ENCODE measurements around the gene IL20RB.
"Not testable (repeated sequence)": the region's sequence is repeated elsewhere in the genome, so short reads cannot be mapped to it uniquely, and the experiment has no call there.

Gene IL20RB

DNA sequence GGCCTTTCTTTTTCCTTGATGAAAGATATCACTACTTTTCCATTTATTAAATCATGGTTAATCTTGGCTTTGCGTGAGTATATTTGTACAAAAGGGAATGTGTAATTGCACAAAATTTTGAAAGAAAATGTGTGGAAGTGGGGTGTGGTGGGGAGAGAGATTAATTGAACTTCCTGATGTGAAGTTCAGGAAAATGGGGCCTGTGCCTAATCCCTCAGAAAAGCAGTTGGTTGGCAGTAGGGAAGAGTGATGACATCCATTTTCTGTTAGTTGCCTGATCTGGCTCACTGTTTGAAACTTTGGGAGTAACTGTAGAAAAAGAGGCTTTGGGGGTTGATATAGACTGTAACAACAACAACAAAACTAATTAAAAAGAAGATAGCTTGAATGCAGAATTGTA is 10.8 kb upstream of the IL20RB start:
- DNase-seq = no peak

DNA sequence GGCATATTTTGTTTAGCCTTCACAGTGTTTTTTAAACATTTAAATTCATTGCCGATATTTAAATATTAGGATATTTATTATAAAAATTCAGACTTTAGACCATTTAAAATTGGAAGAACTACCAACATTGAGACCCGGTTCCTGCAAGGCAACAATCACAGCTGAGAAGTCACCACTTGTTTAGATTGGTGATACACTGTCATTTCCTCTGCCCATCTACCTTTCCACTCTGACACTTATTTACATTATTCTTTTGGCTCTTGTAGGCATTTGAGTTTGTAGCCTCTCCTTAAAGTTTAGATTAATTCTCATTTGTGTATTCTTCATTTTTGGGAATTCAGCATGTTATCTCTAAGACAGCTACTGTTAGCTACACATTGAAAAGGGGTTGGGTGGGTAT is 10.3 kb upstream of the IL20RB start:
- no peak for DNase-seq

DNA sequence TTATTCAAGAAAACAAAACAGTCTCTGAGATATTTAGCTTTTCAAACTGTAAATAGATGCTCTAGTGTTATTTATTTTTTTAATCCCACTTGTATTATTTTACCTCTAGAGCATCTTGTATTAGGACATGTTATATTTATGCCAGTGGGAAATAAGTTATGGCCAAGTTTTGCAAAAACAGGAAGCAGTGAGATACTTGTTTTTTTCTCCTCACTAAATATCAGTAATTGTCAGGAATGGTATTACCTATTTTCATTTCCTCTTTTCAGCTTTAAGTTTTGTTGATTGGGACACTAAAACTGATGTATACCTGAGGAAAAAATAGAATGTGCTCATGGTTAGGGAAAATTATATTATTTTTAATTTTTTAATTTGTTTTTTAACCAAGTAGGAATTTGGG is 8.6 kb upstream of the IL20RB start:
- DNase-seq = no peak

DNA sequence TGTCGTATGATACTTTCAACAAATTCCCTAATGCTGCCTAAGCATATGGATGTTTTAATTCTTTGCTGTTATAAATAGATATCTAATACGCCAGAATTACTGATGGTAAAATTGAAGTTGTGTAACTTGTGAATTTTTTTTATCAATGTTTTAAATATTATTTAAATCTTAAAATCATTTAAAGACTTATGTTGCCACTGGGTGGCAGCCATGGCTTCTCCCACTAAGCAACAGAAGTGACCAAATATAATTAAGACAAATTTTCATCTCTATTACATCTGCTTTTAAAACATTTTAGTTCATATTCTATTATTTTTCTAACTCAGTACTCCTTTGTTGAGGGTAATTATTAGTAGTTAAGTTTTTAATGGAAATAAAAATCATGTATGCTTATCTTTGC is 8.1 kb upstream of the IL20RB start:
- no peak for DNase-seq

DNA sequence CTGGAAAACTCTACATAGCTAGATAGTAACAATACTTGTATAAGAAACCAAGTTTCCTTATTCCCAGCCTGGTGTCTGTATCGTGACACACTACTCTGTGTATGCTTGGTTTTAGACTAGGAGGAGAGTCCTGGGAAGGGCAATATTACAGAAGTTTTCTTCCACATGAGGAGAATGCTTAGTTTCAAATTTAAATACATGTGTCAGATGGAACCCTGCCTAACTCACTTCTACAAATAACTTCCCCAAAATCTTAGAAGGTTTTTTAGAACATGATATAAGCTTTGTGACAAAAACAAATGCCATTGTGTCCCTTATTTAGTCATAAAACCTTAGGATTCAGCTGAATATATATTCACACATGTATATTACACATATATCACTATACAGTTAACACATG is 7.2 kb upstream of the IL20RB start:
- peak in 1 of 2 donors; percentile 50 for DNase-seq

DNA sequence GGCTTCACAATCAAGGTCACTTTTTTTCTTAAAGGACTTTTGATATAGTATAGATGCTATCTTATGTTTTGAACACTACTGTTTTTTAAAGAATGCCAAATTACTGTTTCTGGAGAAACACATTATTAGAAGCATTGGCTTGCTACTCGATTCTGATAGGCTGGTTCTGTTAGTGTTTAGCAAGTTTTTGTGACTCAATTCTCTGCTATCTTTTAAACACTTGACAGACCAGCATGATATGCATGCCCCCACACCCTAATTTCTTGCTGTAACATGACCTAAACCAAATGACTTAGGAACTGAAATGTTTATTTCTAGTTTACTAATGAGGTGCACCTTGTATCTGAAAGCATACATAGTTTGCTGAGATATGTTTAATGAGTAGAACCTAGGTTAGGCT is 5.5 kb upstream of the IL20RB start:
- no peak for DNase-seq

DNA sequence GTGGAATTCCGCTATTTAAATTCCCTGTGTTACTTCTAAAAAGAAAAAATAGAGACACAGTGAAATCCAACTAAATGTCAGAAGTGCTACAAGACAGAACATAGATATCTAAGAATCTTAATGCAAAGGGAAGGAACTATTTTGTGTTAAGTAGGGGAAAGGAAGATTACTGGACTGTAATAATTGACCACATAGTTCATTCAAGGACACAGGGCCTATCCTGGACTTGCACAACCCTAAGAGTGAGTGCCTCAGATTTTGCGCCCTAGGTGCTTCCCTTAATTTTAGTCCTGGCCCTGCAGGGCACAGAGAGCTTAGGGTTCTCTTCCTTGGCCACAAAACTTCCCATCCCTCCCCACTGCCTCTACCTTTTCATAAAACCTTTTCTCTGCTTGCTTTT is 3.5 kb upstream of the IL20RB start:
- DNase-seq = no peak

DNA sequence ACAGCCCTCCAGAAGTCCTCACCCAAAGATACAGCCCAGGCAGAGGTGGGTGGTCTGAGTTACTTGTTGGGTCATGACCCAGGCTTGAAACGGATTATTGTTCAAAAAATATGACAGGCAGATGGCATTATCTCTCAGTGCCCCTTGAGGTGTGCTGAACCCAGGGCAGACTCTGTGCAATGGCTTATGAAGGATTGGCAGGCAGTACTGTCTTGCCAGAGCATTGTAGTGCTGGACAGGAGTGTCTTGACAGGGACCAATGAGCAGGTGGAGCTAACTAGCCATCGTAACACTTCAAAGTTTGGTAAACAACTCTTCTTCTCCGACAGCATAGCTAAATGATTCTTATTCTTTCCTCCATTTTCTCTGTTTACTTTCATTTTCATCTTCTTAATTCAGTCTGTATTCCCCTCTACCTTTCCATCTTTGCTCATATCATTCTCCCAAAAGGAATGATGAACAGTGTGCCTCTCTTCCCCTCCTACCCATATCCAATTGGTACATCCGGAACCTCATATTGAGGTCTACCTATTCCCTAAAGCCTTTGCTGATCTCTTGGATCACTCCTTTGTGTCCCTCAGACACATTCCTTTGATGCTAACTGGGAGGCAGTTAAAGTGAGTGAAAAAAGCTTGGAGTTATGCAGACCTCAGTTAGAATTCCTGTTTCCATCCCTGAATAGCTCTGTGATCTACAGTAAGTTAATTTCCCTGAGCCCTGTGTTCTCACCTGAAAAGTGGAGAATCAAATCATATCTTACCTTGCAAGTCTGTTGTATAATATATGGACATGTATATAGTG is 2.6 kb upstream of the IL20RB start:
- DNase-seq = no peak

DNA sequence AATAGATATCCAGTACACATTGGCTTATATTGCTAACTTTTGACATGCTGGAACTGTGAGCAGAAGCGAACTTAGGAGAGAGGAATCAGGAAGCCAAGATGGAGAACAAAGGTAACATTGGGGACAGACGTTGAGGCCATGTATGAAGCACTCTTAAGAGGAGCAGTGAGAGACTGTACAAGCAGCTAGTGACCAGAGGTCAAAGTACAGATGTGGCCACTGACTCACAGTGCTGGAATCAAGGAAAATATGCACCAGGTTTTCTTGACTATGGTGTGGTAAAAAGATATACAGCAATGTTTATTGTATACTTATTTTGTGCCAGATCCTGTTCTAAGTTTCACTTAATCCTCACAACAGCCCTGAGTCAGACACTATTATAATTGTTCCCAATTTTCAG is 2.0 kb upstream of the IL20RB start:
- no peak for DNase-seq

DNA sequence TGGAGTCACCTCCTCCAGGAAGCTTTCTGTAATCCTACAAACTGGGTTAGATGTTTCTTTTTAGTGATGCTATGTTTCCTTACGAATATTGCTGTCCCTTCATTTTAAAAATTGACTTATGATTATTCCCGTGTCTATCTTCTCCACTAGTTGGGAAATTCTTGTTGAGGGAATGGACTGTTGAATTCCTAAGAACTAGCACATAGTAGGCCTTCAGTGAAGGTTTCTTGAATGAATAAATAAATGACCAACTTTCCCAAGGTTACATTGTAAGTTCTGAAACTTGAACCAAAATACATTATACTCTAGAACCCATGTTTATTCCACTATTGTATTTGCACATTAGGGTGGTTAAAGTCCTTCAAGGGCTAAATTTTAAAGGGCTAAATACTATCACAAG is 812 bp upstream of the IL20RB start:
- DNase-seq = no peak

DNA sequence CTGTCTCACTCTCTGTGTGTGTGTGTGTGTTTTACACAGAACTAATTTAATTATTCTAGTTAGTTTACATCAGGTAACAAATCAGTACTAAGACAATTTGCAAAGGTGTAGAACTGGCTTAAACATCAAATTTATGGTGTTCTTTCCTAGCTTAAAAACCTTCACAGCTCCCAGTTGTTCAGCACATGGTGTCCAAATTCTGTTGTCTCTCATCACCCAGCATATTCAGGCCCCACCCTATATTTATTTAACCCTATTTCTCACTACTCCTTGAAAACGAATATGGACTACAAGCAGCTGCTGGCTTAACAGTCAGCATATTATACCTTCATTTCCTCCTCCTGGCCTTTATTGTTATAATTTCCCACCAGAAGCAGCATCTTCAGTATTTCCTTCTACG is 1.2 kb downstream of the IL20RB start:
- no peak for DNase-seq

DNA sequence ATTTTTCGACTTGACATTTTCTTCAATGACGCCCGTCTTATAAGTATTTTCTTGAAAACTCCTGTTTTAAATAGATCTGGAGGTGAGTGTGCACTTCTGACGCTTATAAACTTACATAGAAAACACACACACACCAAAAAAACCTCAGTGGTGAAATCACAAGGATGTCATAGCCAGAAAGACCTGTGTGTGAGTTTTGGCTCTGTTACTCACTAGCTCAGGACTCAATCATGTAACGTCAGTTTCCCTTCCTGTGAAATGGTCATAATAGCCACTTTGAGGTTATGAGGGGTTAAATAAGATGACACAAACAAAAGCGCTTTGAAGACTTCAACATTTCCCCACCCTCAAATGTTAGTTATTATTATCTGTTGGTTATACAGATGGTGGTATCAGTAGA is 1.8 kb downstream of the IL20RB start:
- no peak for DNase-seq

DNA sequence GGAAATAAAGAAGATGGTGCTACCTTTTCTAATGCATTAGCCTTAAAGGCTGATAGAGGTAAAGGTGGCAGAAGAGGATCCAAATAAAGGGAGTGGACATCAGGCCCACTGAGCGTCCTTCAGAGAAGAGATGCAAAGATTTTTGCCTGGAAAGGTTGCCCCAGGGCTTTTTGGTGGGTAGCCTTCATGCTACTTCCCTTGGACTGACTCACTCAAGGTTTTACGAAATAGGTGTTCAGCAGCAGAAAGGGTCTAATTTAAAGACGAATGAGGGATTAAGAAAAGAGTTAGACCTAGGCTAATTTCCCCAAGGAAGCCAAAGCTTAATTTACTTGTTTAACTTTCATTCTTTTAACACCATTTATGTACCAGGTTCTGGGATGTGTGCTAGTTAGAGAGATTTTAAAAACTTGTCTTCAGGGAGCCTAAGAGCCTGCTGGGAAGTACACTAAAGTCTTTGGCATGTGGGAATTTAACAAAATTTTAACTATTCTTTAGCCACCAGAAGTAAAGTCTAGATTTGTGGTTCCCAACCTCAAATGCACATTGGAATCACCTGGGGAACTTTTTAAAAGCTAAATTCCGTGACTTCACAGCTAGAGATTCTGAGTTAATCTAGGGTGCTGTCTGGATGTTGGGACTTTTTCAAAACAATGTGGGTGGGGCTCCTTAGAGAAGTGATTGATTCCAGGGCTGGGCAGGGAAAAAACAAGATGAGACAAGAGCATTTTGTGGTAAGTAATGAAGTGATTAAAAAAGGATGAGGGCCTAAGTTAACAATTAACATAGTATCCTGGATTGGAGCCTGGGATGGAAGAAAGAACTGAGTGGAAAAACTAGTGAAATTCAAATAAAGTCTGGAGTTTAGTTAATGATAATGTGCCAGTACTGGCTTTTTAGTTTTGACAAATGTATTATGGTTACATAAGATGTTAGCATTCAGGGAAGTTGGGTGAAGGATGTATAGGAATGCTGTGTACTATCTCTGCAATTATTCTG is 3.4 kb downstream of the IL20RB start:
- no peak for DNase-seq

DNA sequence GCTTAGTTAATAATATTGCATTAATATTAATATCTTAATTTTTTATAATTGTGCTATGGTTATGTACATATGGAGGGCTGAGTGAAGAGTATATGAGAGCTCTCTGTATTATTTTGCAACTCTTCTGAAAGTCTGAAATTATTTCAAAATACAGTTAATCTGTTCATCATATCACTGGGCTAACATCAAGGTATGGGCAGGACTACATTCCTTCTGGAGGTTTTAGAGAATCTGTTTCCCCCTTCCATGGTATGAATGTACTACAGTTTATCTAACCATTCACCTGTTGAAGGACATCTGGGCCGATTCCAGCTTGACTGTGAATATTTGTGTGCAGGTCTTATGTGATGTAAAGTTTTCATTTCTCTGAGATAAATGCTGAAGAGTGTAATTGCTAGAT is 5.1 kb downstream of the IL20RB start:
- DNase-seq = no peak

DNA sequence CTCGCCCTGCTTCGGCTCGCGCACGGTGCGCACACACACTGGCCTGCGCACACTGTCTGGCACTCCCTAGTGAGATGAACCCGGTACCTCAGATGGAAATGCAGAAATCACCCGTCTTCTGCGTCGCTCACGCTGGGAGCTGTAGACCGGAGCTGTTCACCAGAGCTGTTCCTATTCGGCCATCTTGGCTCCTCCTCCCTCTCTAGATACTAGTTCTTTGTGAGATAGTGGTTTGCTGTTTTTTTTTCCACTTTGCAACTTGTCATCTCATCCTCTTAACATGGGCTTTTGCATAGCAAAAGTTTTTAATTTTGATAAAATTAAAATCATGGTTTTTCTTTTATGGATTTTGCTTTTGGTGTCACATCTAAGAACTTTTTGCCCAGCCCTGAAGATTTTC is 11.8 kb downstream of the IL20RB start:
- not testable (repeated sequence) for DNase-seq

DNA sequence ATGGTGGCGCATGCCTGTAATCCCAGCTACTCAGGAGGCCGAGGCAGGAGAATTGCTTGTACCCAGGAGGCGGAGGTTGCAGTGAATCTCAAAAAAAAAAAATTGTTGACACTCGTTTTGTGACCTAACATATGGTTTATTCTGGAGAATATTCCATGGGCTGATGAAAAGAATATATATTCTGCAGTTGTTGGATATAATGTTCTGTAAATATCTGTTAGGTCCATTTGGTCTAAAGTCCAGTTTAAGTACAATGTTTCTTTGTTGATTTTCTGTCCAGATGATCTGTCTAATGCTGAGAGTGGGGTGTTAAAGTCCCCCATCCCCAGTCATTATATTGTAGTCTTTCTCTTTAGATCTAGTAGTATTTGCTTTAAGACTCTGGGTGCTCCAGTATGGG is 15.6 kb downstream of the IL20RB start:
- no peak for DNase-seq

DNA sequence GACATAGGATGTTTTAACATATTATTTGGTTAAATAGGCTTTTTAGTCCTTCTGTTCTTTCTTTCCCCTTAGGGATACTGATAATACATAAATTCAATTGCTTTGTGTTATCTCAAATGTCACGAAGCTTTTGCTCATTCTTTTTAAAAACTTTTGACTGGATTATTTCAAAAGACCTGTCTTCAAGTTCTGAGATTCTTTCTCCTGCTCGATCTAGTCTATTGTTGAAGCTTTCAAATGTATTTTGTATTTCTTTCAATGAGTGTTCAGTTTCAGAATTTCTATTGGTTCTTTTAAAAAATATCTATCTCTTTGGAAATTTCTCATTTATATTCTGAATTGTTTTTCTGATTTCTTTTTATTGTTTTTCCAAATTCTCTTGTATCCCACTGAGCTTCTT is 16.9 kb downstream of the IL20RB start:
- no peak for DNase-seq

DNA sequence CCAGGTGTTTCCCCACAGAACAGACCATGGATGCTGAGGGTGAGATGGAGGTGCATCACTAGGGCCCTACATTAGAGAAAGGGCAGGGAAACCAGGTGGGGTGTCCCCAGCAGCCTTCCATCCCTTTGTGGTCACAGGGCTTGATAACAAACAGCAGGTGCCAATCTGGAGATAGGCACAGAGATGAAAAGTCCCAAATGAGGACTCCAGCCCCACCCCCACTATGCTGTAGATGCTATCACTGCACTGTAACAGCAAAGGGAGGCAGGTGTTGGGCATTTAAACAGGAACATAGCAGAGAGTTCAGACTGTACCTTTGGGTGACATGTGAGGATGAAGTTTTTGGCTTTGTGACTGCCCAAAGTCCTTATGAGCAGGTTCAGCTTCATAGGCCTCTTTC is 21.4 kb downstream of the IL20RB start:
- no peak for DNase-seq

DNA sequence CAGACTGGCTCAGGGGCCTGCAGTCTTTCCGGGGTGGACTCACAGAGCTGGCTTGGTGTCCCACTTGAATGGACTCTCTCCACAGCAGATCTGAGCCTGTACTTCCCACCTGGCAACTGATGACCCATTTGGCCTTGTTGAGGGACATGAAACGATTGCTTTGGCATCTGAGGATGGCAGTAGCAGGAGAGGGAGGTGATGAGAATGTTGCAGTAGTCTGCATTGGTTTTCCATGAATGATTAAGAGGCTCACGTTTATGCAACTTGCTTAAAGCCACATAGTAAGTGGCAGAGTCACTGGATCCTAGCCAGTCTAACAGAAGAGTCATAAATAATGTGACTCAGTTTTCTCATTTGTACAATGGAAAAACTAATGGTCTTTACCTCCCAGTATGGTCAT is 21.9 kb downstream of the IL20RB start:
- DNase-seq = no peak

DNA sequence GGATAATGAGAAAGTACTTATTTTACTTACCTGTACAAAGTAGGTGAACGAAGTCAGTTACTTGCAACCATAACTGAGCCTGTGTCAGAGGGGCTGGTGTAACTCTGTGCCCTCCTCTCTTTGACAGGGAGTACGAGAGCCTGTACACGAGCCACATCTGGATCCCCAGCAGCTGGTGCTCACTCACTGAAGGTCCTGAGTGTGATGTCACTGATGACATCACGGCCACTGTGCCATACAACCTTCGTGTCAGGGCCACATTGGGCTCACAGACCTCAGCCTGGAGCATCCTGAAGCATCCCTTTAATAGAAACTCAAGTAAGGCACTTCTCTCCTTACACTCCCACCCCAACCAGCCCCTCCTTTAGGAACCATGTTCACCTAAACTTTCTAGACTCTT is 24.2 kb downstream of the IL20RB start:
- DNase-seq = no peak

DNA sequence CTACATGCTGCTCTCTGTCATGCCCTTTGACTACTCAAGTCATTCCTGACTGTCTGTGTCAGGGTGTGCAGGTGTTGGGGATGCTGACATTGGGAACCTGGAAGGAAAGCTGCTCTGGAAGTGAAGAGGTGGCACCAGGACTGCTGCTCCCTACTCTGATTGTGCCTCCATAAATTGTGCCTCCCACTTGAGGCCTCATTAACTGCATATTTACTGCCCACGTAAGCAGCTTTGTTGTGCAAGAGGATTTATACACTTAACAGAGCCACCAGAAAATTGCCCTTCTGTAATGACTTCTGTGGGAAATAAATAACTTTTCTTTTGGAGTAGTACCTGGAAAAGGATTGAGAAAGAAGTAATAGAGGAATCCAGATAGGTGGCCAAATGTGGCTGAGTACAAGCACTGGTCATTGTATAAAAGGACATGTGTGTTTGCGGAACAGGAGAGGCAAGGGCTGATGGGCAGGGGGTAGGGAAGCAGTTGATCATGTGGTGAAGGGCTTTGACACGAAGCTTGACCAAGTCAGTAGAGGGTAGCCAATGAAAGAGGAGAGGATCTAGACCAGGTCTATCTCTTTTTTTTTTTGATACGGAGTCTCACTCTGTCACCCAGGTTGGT is 24.8 kb downstream of the IL20RB start:
- DNase-seq = no peak

DNA sequence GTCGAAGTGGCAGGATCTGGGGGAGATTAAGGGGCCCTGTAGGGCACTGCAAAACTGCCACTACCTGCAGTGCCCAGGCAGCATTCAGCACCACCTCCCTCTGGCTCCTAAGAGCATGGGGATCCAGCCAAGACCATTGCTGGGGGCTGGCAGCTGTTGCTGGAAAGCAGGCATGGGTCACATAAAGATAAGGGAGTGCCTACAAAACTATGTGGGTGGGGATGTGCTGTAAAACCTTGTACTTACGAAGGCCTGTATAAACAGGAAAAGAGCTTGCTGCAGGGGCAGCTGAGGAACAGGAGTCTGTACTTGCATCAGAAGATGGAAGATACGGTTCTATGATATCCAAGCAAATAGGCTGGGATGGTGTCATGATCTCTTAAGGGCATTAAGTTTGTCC is 27.1 kb downstream of the IL20RB start:
- no peak for DNase-seq

DNA sequence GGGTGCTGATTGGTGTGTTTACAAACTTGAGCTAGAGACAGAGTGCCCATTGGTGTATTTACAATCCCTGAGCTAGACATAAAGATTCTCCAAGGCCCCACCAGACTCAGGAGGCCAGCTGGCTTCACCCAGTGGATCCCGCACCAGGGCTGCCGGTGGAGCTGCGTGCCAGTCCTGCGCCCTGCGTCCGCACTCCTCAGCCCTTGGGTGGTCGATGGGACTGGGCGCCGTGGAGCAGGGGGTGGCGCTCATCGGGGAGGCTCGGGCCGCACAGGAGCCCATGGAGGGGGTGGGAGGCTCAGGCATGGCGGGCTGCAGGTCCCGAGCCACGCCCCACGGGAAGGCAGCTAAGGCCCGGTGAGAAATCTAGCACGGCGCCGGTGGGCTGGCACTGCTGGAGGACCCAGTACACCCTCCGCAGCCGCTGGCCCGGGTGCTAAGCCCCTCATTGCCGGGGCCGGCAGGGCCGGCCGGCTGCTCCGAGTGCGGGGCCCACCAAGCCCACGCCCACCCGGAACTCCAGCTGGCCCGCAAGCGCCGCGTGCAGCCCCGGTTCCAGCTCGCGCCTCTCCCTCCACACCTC is 29.7 kb downstream of the IL20RB start:
- DNase-seq = not testable (repeated sequence)

Data from bone marrow (tissue), 2 donors.